ENCODE measurements around the gene RNASE1. TPM values are rescaled to one million over a fixed set of nuclear protein-coding genes. Genes with fewer than 3 reads are reported as not detected.

RNASE1 gene
- total RNA-seq, 1 experiment from 2014 or later = not detected

- Histone ChIP-seq H3K36me3 (ENCODE audit: insufficient read depth, low read length, poor library complexity, severe bottlenecking) (no peaks in the 10 kb centered on the region), H3K4me3 (ENCODE audit: low read depth, low read length, poor library complexity, severe bottlenecking) (no peak overlapping the region), H3K27ac (ENCODE audit: low read depth, low read length, poor library complexity, severe bottlenecking) (no peak overlapping the region), H3K4me1 (ENCODE audit: insufficient read depth, low read length, poor library complexity, severe bottlenecking) (no peaks in the 10 kb centered on the region), H3K27me3 (replicated peaks; ENCODE audit: insufficient read depth, low read depth, low read length, poor library complexity) (no peaks in the 10 kb centered on the region), H3K9me3 (ENCODE audit: low read depth, low read length, poor library complexity, severe bottlenecking) (no peaks in the 10 kb centered on the region)
- intact Hi-C loops (cut with micrococcal nuclease; ENCODE audit: unreplicated experiment) = no loop called here
- POLR2A ChIA-PET (ENCODE audit: low non-redundant PET) = no interaction called here
- TF ChIP-seq CTCF (conservative IDR thresholded peaks at IDR 0.05; ENCODE audit: low read depth, low read length) (no peak), EZH2 (IDR thresholded peaks at IDR 0.05; ENCODE audit: borderline replicate concordance, low read depth, low read length, poor library complexity, severe bottlenecking) (no peak)
- no TSS peak for BruUV-seq (replicated peaks)
- no peak for DNase-seq (ENCODE audit: low spot score)
- CTCF ChIA-PET = no interaction called here
Observed at GRCh38 chr14:20791187-20791586, 11.5 kb downstream of the RNASE1 start.

- DNase-seq (ENCODE audit: low spot score) = no peak
- no peaks in the 10 kb centered on the region for H3K9me3 ChIP-seq (ENCODE audit: low read depth, low read length, poor library complexity, severe bottlenecking)
- CTCF ChIA-PET = no interaction called here
Observed at GRCh38 chr14:20790464-20791116, 12.1 kb downstream of the RNASE1 start.

GRCh38 chr14:20789230-20789813 lies 13.3 kb downstream of the RNASE1 start:
- no peaks in the 10 kb centered on the region for H3K9me3 ChIP-seq (ENCODE audit: low read depth, low read length, poor library complexity, severe bottlenecking)
- no peak overlapping the region for H3K4me3 ChIP-seq (ENCODE audit: low read depth, low read length, poor library complexity, severe bottlenecking)
- intact Hi-C loops (cut with micrococcal nuclease; ENCODE audit: unreplicated experiment) = no loop called here
- TF ChIP-seq CTCF (conservative IDR thresholded peaks at IDR 0.05; ENCODE audit: low read depth, low read length) = no peak
- no peak for TF ChIP-seq EZH2 (IDR thresholded peaks at IDR 0.05; ENCODE audit: borderline replicate concordance, low read depth, low read length, poor library complexity, severe bottlenecking)
- POLR2A ChIA-PET (ENCODE audit: low non-redundant PET) = no interaction called here
- CTCF ChIA-PET = no interaction called here
- H3K36me3 ChIP-seq (ENCODE audit: insufficient read depth, low read length, poor library complexity, severe bottlenecking) = no peaks in the 10 kb centered on the region
- no peaks in the 10 kb centered on the region for H3K4me1 ChIP-seq (ENCODE audit: insufficient read depth, low read length, poor library complexity, severe bottlenecking)
- no peak for DNase-seq (ENCODE audit: low spot score)
- H3K27me3 ChIP-seq (replicated peaks; ENCODE audit: insufficient read depth, low read depth, low read length, poor library complexity) = no peaks in the 10 kb centered on the region
- BruUV-seq (replicated peaks) = no TSS peak
- H3K27ac ChIP-seq (ENCODE audit: low read depth, low read length, poor library complexity, severe bottlenecking) = no peak overlapping the region

More at GRCh38 chr14:20790464-20791116, 12.1 kb downstream of the RNASE1 start:
- H3K4me3 ChIP-seq (ENCODE audit: low read depth, low read length, poor library complexity, severe bottlenecking) = no peak overlapping the region
- H3K27me3 ChIP-seq (replicated peaks; ENCODE audit: insufficient read depth, low read depth, low read length, poor library complexity) = no peaks in the 10 kb centered on the region
- H3K27ac ChIP-seq (ENCODE audit: low read depth, low read length, poor library complexity, severe bottlenecking) = no peak overlapping the region
- BruUV-seq (replicated peaks) = no TSS peak
- H3K4me1 ChIP-seq (ENCODE audit: insufficient read depth, low read length, poor library complexity, severe bottlenecking) = no peaks in the 10 kb centered on the region
- TF ChIP-seq CTCF (conservative IDR thresholded peaks at IDR 0.05; ENCODE audit: low read depth, low read length) (no peak), EZH2 (IDR thresholded peaks at IDR 0.05; ENCODE audit: borderline replicate concordance, low read depth, low read length, poor library complexity, severe bottlenecking) (no peak)
- intact Hi-C loops (cut with micrococcal nuclease; ENCODE audit: unreplicated experiment) = no loop called here
- H3K36me3 ChIP-seq (ENCODE audit: insufficient read depth, low read length, poor library complexity, severe bottlenecking) = no peaks in the 10 kb centered on the region
- POLR2A ChIA-PET (ENCODE audit: low non-redundant PET) = no interaction called here

Data from A673 (cell line).